GM18951 (cell line): ENCODE results near the gene SMG1.

Experiments
- POLR2A ChIP-seq: IDR thresholded peaks from 4 replicates; pipeline ENCODE4 v1.6.1; 2011; ENCODE audit warnings: mild to moderate bottlenecking; ENCODE audit not compliant: insufficient read length, insufficient read depth; ENCODE audit errors: extremely low read depth
- in situ Hi-C: fragments of 300-500 bp; cut with MboI; formaldehyde crosslinking; loops from one replicate; pipeline ENCODE4 v1.12.0; 2022; ENCODE audit warnings: low sequenced_read_pairs, mixed read lengths, inconsistent platforms; ENCODE audit not compliant: unreplicated experiment

The SMG1 gene

DNA sequence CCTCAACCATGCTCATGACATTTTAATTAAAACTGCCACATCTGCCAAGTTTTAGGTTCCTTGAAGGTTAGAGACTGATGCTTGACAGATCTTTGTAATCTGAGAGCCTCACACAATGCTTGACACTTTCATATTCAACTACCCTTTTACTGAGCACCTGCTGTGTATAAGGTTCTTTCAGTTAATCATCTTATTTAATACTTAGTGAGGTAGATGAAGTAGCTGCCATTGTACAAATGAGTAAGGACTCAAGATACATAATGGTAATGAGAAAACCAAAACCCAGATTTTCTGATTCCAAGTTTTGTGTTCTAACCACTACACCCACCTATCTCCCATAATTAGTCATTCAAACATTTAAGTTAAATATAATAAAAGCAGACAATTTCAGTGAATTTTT, 89.5 kb downstream of the SMG1 start:
- in situ Hi-C loops, result no loop called here
- no peak for TF ChIP-seq POLR2A

DNA sequence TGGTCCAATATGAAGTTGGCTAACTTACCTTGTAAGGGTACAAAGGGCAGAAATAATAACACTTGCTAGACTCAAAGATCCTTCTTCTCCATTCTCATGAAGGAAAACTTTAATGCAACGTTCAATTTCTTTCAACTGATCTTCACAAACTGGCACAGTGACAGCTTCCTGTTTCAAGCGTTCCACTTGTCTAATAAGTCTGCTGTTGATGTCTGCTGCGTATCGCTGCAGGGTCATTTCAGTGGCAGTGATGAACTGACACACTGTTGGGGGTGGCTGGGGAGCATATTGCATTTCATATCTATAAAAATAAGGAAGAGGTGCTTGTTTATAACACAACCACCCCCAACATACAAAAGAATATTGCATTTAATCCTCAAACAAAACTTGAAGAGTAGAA, 91.3 kb downstream of the SMG1 start:
- in situ Hi-C loops, result no loop called here

GRCh38 chr16:18833707-18834505, 92.3 kb downstream of the SMG1 start:
- TF ChIP-seq POLR2A, result no peak
- in situ Hi-C loops, result no loop called here

More for the DNA sequence above, 91.3 kb downstream of the SMG1 start:
- no peak for TF ChIP-seq POLR2A

GRCh38 chr16:18832613-18833012, 93.6 kb downstream of the SMG1 start:
- in situ Hi-C loops, result no loop called here
- no peak for TF ChIP-seq POLR2A

DNA sequence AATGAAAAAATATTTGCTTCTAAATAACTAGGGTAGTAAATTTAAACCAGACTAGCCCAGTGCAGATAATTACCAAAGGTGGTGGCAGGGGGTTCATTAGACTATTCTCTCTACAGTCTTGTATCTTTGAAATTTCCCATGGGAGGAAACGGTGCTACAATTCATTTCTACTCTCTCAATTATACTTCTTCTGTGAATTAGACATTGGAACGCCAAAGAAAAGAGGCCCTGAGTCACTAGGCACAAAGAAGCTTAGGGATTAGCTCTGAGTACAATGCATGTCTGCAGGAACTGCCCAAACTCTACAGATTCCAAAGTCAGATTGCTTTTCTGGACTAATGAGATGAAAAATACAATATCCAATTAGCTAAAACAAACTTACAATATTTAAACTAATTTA, 94.2 kb downstream of the SMG1 start:
- in situ Hi-C loops, result no loop called here
- TF ChIP-seq POLR2A, result no peak

GRCh38 chr16:18829251-18829650, 97.0 kb downstream of the SMG1 start:
- TF ChIP-seq POLR2A, result no peak

DNA sequence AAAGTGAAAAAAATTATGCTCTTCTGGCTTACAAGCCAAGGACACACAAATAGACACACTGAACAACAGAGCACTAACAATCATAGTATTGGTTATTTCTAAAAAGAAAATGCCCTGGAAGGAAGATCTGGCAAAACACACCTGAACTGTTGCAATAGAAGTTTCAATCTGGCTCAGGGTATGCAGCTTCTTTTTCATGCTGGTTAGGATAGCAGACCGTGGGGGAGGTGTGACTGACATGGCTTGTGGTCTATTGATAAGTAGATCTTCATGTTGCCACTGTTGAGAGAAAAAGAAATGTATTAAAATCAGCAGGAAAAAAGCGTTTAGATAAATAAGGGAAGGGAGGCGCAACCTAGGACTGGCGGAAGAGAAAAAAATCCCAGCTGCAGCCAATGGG, 98.3 kb downstream of the SMG1 start:
- TF ChIP-seq POLR2A, result no peak
- in situ Hi-C loops, result no loop called here

More at GRCh38 chr16:18829251-18829650, 97.0 kb downstream of the SMG1 start:
- in situ Hi-C loops, result no loop called here

- TF ChIP-seq POLR2A, result no peak
- in situ Hi-C loops, result no loop called here
Observed at GRCh38 chr16:18816286-18816685, 109.9 kb downstream of the SMG1 start.

- in situ Hi-C loops, result no loop called here
- TF ChIP-seq POLR2A, result no peak
Observed at GRCh38 chr16:18811925-18812324, 114.3 kb downstream of the SMG1 start.

- TF ChIP-seq POLR2A, result no peak
- in situ Hi-C loops, result no loop called here
Observed at GRCh38 chr16:18809165-18809564, 117.0 kb downstream of the SMG1 start.

- in situ Hi-C loops, result no loop called here
- TF ChIP-seq POLR2A, result no peak
Observed at GRCh38 chr16:18805257-18805773, 120.9 kb downstream of the SMG1 start.

GRCh38 chr16:18804540-18804939, 121.7 kb downstream of the SMG1 start:
- in situ Hi-C loops, result no loop called here
- no peak for TF ChIP-seq POLR2A

DNA sequence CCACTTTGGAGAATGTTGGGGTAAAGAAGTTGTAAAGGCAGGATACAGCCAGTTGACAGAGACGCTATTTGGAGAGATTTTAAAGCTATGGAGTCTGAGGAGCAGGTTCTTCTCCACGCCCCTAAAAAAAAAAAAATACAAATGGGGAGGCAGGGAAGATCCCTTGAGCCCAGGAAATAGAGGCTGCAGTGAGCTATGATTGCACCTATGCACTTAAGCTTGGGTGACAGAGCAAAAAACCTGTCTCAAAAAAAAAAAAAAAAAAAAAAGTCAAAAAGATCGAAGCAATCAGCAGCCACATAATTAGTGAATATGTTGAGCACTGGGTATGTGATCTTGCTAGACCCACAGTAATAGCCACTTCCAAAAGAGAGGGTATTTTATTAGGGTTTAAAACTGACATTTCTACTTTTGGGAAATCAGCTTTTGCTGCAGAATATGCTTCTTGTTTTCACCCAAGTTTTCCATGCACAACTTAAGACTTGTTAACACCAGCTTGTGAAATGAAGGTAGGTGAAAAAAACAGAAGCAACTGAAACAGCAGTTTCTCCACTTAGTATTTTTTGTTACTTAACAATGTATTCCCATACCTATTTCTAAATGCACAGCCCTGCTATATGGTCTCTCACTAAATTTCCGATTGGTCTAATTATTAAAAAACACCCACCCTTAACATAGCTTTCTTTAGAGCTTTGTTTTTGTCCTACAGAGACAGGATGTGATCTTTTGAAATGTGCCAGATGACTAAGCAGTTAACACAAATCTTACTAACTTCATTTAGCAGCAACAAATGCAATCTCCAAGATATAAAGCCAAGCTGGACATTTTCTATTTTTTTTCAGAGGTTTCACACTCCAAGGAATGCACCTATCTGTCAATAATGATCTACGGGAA, 122.4 kb downstream of the SMG1 start:
- TF ChIP-seq POLR2A, result no peak
- in situ Hi-C loops, result no loop called here
